Stimulated activated CD8-positive, alpha-beta memory T cell treated with anti-CD3 and anti-CD28 coated beads, Interleukin-15, amount 100 ng/mL, for 4 hours (primary cell): Measurements from ENCODE around the gene HBE1.

ENCODE experiments used
- DNase-seq, 2 donors: peaks; one replicate each; pipeline ENCODE4 v3.0.0-alpha.2; 2020; ENCODE audit warnings: low read depth in 2 of 2

The HBE1 gene

GRCh38 chr11:5234381-5234834 is 35.3 kb downstream of the HBE1 start, which contains the start of gene HBD:
Gene HBD (minus strand): TSS chr11:5234483. CDS start chr11:5234433, 50 bp downstream.
- DNase-seq = no peak

- no peak for DNase-seq
These were observed 36.4 kb downstream of the HBE1 start for GRCh38 chr11:5233307-5233706.

GRCh38 chr11:5232821-5233220 is 36.9 kb downstream of the HBE1 start:
- DNase-seq = no peak

- DNase-seq = no peak
These were observed 37.6 kb downstream of the HBE1 start for GRCh38 chr11:5232176-5232575.

GRCh38 chr11:5231111-5231510 is 38.6 kb downstream of the HBE1 start:
- DNase-seq = no peak

GRCh38 chr11:5230266-5230665 is 39.5 kb downstream of the HBE1 start:
- DNase-seq = no peak

GRCh38 chr11:5229796-5230195 is 39.9 kb downstream of the HBE1 start:
- DNase-seq = no peak

- no peak for DNase-seq
These were observed 40.4 kb downstream of the HBE1 start for GRCh38 chr11:5229356-5229755.

GRCh38 chr11:5228124-5228523 is 41.6 kb downstream of the HBE1 start:
- DNase-seq = no peak

GRCh38 chr11:5227681-5228080 is 42.1 kb downstream of the HBE1 start:
- DNase-seq = no peak

- no peak for DNase-seq
These were observed 42.9 kb downstream of the HBE1 start, which contains the start of gene HBB for GRCh38 chr11:5226732-5227310. Gene HBB (minus strand): TSS chr11:5227071. CDS start chr11:5227021, 50 bp downstream.

GRCh38 chr11:5225480-5225871 is 44.3 kb downstream of the HBE1 start:
- no peak for DNase-seq

GRCh38 chr11:5224538-5225479 is 44.9 kb downstream of the HBE1 start:
- DNase-seq = no peak

- no peak for DNase-seq
These were observed 46.1 kb downstream of the HBE1 start for GRCh38 chr11:5223686-5224085.

GRCh38 chr11:5223146-5223545 is 46.6 kb downstream of the HBE1 start:
- DNase-seq = no peak
